Neural progenitor cell (in vitro differentiated cells): ENCODE data around the gene C2CD4C. TPM values are rescaled to one million over a fixed set of nuclear protein-coding genes. Genes with fewer than 3 reads are reported as not detected.

ENCODE experiments used
- DNase-seq: peaks from one replicate; pipeline ENCODE4 v3.0.0-alpha.2; 2016; ENCODE audit warnings: low spot score
- H2AFZ ChIP-seq: fragments of 200-600 bp; sonication (generic); replicated peaks from 2 replicates; pipeline ENCODE4 v1.6.1; 2016; ENCODE audit warnings: antibody characterized with exemption
- H3F3A ChIP-seq: fragments of 200-600 bp; sonication (generic); 2 replicates; pipeline ENCODE4 v1.6.1; 2016; ENCODE audit warnings: antibody characterized with exemption, low read depth
- H3K27ac ChIP-seq: fragments of 200-600 bp; sonication (generic); 2 replicates; pipeline ENCODE4 v1.5.1; 2016; ENCODE audit warnings: mild to moderate bottlenecking
- H3K27me3 ChIP-seq: fragments of 200-600 bp; sonication (generic); 2 replicates; pipeline ENCODE4 v1.6.1; 2016; ENCODE audit warnings: mild to moderate bottlenecking, moderate library complexity
- H3K36me3 ChIP-seq: fragments of 200-600 bp; sonication (generic); 2 replicates; pipeline ENCODE4 v1.5.1; 2016
- H3K4me1 ChIP-seq: fragments of 200-600 bp; sonication (generic); 2 replicates; pipeline ENCODE4 v1.6.1; 2016; ENCODE audit warnings: mixed run types
- H3K4me2 ChIP-seq: fragments of 200-600 bp; sonication (generic); 2 replicates; pipeline ENCODE4 v1.6.1; 2016
- H3K4me3 ChIP-seq: fragments of 200-600 bp; sonication (generic); 2 replicates; pipeline ENCODE4 v1.5.1; 2016
- H3K79me2 ChIP-seq: fragments of 200-600 bp; sonication (generic); 2 replicates; pipeline ENCODE4 v1.6.1; 2016; ENCODE audit warnings: low read depth
- H3K9ac ChIP-seq: fragments of 200-600 bp; sonication (generic); 2 replicates; pipeline ENCODE4 v1.6.1; 2016
- H3K9me3 ChIP-seq: fragments of 200-600 bp; sonication (generic); 2 replicates; pipeline ENCODE4 v1.5.1; 2016; ENCODE audit warnings: low read depth
- H4K20me1 ChIP-seq: fragments of 200-600 bp; sonication (generic); 2 replicates; pipeline ENCODE4 v1.6.1; 2016; ENCODE audit warnings: low read depth
- H3K27ac Mint-ChIP-seq: 3 replicates; pipeline ENCODE4 v1.8.0; 2021; ENCODE audit warnings: mixed read lengths
- H3K27me3 Mint-ChIP-seq: 2 replicates; pipeline ENCODE4 v1.8.0; 2022; ENCODE audit warnings: low read depth, mild to moderate bottlenecking, inconsistent platforms, moderate library complexity, mixed read lengths; ENCODE audit not compliant: insufficient read depth
- H3K36me3 Mint-ChIP-seq: 3 replicates; pipeline ENCODE4 v1.8.0; 2021; ENCODE audit warnings: mixed read lengths
- H3K4me1 Mint-ChIP-seq: 3 replicates; pipeline ENCODE4 v1.8.0; 2021; ENCODE audit warnings: mixed read lengths
- H3K4me3 Mint-ChIP-seq: 3 replicates; pipeline ENCODE4 v1.8.0; 2021; ENCODE audit warnings: mild to moderate bottlenecking, moderate library complexity, mixed read lengths
- H3K9me3 Mint-ChIP-seq: 3 replicates; pipeline ENCODE4 v1.8.0; 2020; ENCODE audit warnings: mixed read lengths
- EZH2 ChIP-seq: fragments of 200-600 bp; sonication (generic); IDR thresholded peaks from 2 replicates; pipeline ENCODE4 v1.6.1; 2017; ENCODE audit warnings: antibody characterized with exemption, mild to moderate bottlenecking, moderate library complexity
- EZH2phosphoT487 ChIP-seq: fragments of 200-600 bp; sonication (generic); IDR thresholded peaks from 2 replicates; pipeline ENCODE4 v1.6.1; 2017; ENCODE audit warnings: antibody characterized with exemption
- total RNA-seq: library from RNA; depleted of rRNA; stranded (reverse); fragments of >200 nt; gene quantifications from 2 replicates; pipeline ENCODE4 v1.2.3, GENCODE V29; 2015; ENCODE audit warnings: low replicate concordance
- TF ChIP-seq, protein P1 (sequence below): fragments of 200-600 bp; sonication (generic); IDR thresholded peaks from 2 replicates; pipeline ENCODE4 v1.5.1; 2017; ENCODE audit warnings: antibody characterized with exemption, mild to moderate bottlenecking

C2CD4C gene, protein sequence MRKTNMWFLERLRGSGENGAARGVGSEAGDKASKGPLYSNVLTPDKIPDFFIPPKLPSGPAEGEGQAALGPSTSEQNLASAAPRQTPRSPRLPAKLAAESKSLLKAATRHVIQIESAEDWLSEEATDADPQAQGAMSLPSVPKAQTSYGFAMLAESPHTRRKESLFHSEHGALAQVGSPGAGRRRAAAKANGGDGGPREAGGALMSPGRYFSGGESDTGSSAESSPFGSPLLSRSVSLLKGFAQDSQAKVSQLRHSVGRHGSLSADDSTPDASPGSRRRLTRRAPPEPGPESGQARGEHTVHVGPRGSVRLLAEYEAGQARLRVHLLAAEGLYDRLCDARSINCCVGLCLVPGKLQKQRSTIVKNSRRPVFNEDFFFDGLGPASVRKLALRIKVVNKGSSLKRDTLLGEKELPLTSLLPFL
- 2.3 and 18.6 TPM in 2 replicates for total RNA-seq

DNA sequence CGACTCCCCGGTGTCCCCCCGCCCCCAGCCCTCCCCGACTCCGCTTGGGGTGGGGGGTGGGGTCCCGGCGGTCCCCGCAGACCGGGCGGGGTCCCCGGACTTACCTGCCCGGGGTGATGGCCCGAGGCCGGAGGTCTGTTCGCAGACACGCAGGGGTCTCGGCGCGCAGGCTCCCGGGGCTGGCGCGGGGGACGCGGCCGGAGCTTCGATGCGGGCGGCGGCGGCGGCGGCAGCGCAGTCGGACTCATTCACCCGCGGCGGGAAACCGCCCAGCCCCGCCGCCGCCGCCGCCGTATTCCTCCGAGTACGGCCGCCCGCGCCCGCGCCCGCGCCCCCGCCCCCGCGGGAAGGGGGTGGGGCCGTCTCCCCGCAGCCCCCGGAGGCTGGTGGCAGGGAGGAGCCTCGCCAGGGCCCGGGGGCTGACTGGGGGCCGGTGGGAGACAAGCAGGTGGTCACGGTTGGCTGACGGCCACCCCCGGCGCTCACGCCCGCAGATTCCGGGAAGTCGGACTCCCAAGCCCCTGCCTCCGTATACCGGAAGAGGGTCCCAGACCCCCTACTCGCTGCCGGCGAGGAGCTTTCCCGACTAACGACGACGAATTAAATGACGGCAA, at the start of gene C2CD4C:
C2CD4C (minus strand) TSS at position 246 of the 614 bp plus-strand sequence. CDS start 786 bp downstream, outside the sequence.
- Histone ChIP-seq H3K4me1 (peaks cover 21% of the 10 kb centered on the region), H3K36me3 (no peaks in the 10 kb centered on the region), H4K20me1 (peaks cover 3% of the 10 kb centered on the region), H3K79me2 (no peaks in the 10 kb centered on the region), H3K9me3 (no peaks in the 10 kb centered on the region), H2AFZ (peak within 1 kb of the TSS; percentile 89), H3F3A (peaks cover 29% of the 10 kb centered on the region), H3K4me2 (peak within 1 kb of the TSS; percentile 97), H3K4me3 (peak within 1 kb of the TSS; percentile 99), H3K27ac (no peak within 1 kb of the TSS), H3K9ac (peak within 1 kb of the TSS; percentile 17), H3K27me3 (peaks cover 16% of the 10 kb centered on the region)
- peaks cover 6% of the 10 kb centered on the region for H3K27me3 Mint-ChIP-seq
- peaks cover 2% of the 10 kb centered on the region for H3K9me3 Mint-ChIP-seq
- peak within 1 kb of the TSS; percentile 95 for H3K4me3 Mint-ChIP-seq
- H3K27ac Mint-ChIP-seq, result peak within 1 kb of the TSS; percentile 95
- TF ChIP-seq EZH2 (no peak), EZH2phosphoT487 (no peak)
- TF ChIP-seq, protein P1, sequence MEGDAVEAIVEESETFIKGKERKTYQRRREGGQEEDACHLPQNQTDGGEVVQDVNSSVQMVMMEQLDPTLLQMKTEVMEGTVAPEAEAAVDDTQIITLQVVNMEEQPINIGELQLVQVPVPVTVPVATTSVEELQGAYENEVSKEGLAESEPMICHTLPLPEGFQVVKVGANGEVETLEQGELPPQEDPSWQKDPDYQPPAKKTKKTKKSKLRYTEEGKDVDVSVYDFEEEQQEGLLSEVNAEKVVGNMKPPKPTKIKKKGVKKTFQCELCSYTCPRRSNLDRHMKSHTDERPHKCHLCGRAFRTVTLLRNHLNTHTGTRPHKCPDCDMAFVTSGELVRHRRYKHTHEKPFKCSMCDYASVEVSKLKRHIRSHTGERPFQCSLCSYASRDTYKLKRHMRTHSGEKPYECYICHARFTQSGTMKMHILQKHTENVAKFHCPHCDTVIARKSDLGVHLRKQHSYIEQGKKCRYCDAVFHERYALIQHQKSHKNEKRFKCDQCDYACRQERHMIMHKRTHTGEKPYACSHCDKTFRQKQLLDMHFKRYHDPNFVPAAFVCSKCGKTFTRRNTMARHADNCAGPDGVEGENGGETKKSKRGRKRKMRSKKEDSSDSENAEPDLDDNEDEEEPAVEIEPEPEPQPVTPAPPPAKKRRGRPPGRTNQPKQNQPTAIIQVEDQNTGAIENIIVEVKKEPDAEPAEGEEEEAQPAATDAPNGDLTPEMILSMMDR, result no peak
- H3K36me3 Mint-ChIP-seq, result no peaks in the 10 kb centered on the region
- H3K4me1 Mint-ChIP-seq, result peaks cover 21% of the 10 kb centered on the region
- DNase-seq, result peak; percentile 71

DNA sequence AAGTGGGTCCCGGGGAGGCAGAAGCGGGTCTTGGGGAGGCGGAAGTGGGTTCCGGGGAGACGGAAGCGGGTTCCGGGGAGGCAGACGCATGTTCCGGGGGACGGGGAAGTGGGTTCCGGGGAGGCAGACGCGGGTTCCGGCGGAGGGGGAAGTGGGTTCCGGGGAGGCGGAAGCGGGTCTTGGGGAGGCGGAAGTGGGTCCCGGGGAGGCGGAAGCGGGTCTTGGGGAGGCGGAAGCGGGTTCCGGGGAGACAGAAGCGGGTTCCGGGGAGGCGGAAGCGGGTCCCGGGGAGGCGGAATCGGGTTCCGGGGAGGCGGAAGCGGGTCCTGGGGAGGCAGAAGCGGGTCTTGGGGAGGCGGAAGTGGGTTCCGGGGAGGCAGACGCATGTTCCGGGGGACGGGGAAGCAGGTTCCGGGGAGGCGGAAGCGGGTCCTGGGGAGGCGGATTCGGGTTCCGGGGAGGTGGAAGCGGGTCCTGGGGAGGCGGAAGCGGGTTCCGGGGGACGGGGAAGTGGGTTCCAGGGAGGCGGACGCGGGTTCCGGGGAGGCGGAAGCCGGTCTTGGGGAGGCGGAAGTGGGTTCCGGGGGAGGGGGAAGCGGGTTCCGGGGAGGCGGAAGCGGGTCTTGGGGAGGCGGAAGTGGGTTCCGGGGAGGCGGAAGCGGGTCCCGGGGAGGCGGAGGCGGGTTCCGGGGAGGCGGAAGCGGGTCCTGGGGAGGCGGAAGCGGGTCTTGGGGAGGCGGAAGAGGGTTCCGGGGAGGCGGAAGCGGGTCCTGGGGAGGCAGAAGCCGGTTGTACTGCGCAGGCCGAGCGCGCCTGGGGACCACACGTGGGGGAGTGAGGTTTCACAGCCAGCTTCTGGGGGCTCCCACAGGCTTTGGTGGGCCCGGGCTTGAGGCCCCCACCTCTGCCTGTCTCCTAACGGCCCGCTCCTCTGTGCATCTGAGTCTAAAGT, 49.4 kb upstream of the C2CD4C start:
- H3K4me2 ChIP-seq, result no peak overlapping the region
- peaks cover 3% of the 10 kb centered on the region for H3K4me1 ChIP-seq
- no peak overlapping the region for H2AFZ ChIP-seq
- Mint-ChIP-seq H3K4me1 (peaks cover 10% of the 10 kb centered on the region), H3K27ac (no peak overlapping the region), H3K36me3 (peaks cover 3% of the 10 kb centered on the region), H3K4me3 (peak overlapping the region; percentile 15), H3K27me3 (peaks cover 9% of the 10 kb centered on the region), H3K9me3 (no peaks in the 10 kb centered on the region)
- no peaks in the 10 kb centered on the region for H3K9me3 ChIP-seq
- H3K79me2 ChIP-seq, result no peaks in the 10 kb centered on the region
- peaks cover 13% of the 10 kb centered on the region for H3F3A ChIP-seq
- H3K27me3 ChIP-seq, result peaks cover 40% of the 10 kb centered on the region
- no peak for DNase-seq
- H3K27ac ChIP-seq, result no peak overlapping the region
- no peaks in the 10 kb centered on the region for H3K36me3 ChIP-seq
- TF ChIP-seq, protein P1, result no peak
- TF ChIP-seq EZH2 (no peak), EZH2phosphoT487 (no peak)
- no peaks in the 10 kb centered on the region for H4K20me1 ChIP-seq
- no peak overlapping the region for H3K9ac ChIP-seq
- H3K4me3 ChIP-seq, result no peak overlapping the region

DNA sequence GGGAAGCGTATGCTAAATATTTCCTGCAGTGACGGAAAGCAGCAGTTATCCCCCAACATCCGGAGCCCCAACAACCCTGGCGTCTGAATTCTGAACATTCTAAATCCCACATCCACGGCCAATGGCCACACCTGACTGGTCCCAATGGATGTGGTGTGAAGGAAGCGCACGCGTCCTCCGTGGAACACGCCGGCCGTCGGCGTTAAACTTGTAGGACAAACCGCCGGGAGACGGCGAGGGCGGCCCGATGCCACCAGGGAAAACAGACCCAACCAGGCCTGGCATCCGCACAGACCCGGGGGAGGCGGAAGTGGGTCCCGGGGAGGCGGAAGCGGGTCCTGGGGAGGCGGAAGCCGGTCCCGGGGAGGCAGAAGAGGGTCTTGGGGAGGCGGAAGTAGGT, 48.7 kb upstream of the C2CD4C start:
- Mint-ChIP-seq H3K36me3 (peaks cover 3% of the 10 kb centered on the region), H3K27ac (peak overlapping the region; percentile 48), H3K4me1 (peaks cover 10% of the 10 kb centered on the region), H3K4me3 (no peak overlapping the region), H3K27me3 (peaks cover 7% of the 10 kb centered on the region), H3K9me3 (no peaks in the 10 kb centered on the region)
- no peaks in the 10 kb centered on the region for H3K36me3 ChIP-seq
- no peak overlapping the region for H3K27ac ChIP-seq
- no peaks in the 10 kb centered on the region for H3K79me2 ChIP-seq
- peaks cover 3% of the 10 kb centered on the region for H3K4me1 ChIP-seq
- peaks cover 37% of the 10 kb centered on the region for H3K27me3 ChIP-seq
- H3K9me3 ChIP-seq, result no peaks in the 10 kb centered on the region
- no peak overlapping the region for H3K4me3 ChIP-seq
- H2AFZ ChIP-seq, result no peak overlapping the region
- H3K9ac ChIP-seq, result no peak overlapping the region
- TF ChIP-seq EZH2phosphoT487, result no peak
- TF ChIP-seq, protein P1, result no peak
- TF ChIP-seq EZH2, result no peak
- H3F3A ChIP-seq, result peaks cover 11% of the 10 kb centered on the region
- no peak overlapping the region for H3K4me2 ChIP-seq
- DNase-seq, result no peak
- H4K20me1 ChIP-seq, result no peaks in the 10 kb centered on the region
